ENCODE results near the gene GLIPR1L2.

The GLIPR1L2 gene

DNA sequence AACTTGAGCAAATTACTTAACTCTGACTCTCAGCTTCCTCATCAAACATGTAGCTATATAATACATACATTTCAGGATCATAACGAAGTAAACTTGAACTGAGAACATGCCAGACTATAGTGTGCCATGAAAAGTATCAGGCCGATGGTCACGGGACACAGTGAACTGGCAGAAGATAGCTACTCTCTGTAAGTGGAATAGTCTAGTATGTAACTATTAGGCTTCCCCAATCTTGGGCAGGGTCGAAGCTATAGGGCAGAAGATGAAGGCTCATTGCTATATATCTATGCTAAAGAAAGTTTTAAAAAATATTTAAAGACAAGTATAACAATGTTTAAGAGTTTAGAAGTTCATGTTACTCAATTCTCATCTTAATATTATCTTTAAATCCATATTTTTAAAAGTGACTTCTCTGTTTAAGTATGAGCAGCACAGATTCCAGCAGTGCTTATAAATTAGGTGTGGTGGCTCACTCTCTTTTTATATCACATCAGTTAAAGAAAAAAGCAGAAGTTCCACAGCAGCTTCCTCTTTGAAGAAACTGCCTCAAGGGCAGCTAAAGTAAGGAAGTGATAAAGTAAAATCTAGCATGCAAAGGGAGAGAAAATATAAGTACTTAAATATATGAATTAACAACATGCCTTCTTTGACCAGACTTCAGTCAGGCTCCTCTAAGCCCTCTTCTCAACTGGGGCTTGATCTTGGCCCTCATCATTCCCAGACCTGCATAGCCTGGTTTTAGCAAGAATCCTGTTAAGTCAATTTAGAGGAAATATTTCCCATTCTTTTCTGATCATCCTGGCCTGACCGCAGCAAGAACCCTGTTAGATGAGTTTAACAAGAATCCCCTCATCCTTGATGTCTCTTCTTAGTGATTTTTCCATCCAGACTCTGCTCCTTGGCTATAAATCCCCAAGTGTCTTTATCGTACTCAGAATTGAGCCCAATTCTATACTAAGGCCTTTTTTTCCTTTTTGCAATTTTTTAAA lies 81.3 kb downstream of the GLIPR1L2 start:
- Histone ChIP-seq H3F3A (ENCODE audit: insufficient read depth) (no peaks in the 10 kb centered on the region), H2AFZ (ENCODE audit: low read depth, low read length, severe bottlenecking) (peak overlapping the region; percentile 64), H4K20me1 (ENCODE audit: low read depth, low read length) (no peaks in the 10 kb centered on the region), H3K9me2 (replicated peaks; ENCODE audit: insufficient read depth, low read length) (no peaks in the 10 kb centered on the region), H3K79me2 (ENCODE audit: insufficient read depth, low read length) (no peaks in the 10 kb centered on the region), H3K36me3 (ENCODE audit: low read length) (no peaks in the 10 kb centered on the region), H3K9me3 (ENCODE audit: insufficient read depth, low read length) (no peaks in the 10 kb centered on the region), H3K9ac (ENCODE audit: low read length) (peak overlapping the region; percentile 54), H3K27ac (ENCODE audit: low read depth, low read length) (peak overlapping the region; percentile 75), H3K27me3 (ENCODE audit: low read length) (no peaks in the 10 kb centered on the region), H3K4me3 (ENCODE audit: insufficient read depth, low read length, poor library complexity, severe bottlenecking) (peak overlapping the region; percentile 8), H3K4me2 (ENCODE audit: low read depth, low read length, poor library complexity, severe bottlenecking) (peak overlapping the region; percentile 56)
- TF ChIP-seq, protein P1, sequence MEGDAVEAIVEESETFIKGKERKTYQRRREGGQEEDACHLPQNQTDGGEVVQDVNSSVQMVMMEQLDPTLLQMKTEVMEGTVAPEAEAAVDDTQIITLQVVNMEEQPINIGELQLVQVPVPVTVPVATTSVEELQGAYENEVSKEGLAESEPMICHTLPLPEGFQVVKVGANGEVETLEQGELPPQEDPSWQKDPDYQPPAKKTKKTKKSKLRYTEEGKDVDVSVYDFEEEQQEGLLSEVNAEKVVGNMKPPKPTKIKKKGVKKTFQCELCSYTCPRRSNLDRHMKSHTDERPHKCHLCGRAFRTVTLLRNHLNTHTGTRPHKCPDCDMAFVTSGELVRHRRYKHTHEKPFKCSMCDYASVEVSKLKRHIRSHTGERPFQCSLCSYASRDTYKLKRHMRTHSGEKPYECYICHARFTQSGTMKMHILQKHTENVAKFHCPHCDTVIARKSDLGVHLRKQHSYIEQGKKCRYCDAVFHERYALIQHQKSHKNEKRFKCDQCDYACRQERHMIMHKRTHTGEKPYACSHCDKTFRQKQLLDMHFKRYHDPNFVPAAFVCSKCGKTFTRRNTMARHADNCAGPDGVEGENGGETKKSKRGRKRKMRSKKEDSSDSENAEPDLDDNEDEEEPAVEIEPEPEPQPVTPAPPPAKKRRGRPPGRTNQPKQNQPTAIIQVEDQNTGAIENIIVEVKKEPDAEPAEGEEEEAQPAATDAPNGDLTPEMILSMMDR (IDR thresholded peaks at IDR 0.05; ENCODE audit: insufficient read depth, low read length, poor library complexity, severe bottlenecking): no peak
- no peak for TF ChIP-seq EZH2phosphoT487 (conservative IDR thresholded peaks at IDR 0.05; ENCODE audit: low read length)

DNA sequence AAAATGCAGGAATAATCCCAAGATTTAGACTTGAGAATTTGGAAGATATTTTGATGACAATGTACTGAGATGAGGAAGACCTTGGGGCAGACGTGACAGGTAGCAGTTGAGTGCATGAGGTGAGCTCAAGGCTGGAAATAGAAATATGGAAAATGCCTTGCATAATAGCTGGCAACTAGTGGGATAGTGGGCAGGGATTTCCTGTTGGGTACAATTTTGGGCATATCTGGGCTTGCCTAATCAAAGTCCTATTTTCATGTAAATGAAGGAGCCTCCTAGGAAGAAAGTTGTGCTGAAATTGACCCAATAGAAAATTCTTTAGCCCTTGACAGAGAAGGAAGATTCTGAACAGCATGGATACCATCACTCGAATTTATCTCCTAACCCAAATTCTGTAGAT lies 83.2 kb downstream of the GLIPR1L2 start:
- no peaks in the 10 kb centered on the region for H3K9me3 ChIP-seq (ENCODE audit: insufficient read depth, low read length)
- H3K36me3 ChIP-seq (ENCODE audit: low read length): no peaks in the 10 kb centered on the region
- no peak for TF ChIP-seq EZH2phosphoT487 (conservative IDR thresholded peaks at IDR 0.05; ENCODE audit: low read length)
- TF ChIP-seq, protein P1 (IDR thresholded peaks at IDR 0.05; ENCODE audit: insufficient read depth, low read length, poor library complexity, severe bottlenecking): no peak
- H2AFZ ChIP-seq (ENCODE audit: low read depth, low read length, severe bottlenecking): no peak overlapping the region
- no peaks in the 10 kb centered on the region for H3K9me2 ChIP-seq (replicated peaks; ENCODE audit: insufficient read depth, low read length)
- no peaks in the 10 kb centered on the region for H3K79me2 ChIP-seq (ENCODE audit: insufficient read depth, low read length)
- no peak overlapping the region for H3K4me2 ChIP-seq (ENCODE audit: low read depth, low read length, poor library complexity, severe bottlenecking)
- no peak overlapping the region for H3K4me3 ChIP-seq (ENCODE audit: insufficient read depth, low read length, poor library complexity, severe bottlenecking)
- H3K9ac ChIP-seq (ENCODE audit: low read length): no peak overlapping the region
- no peaks in the 10 kb centered on the region for H3K27me3 ChIP-seq (ENCODE audit: low read length)
- no peaks in the 10 kb centered on the region for H3F3A ChIP-seq (ENCODE audit: insufficient read depth)
- H3K27ac ChIP-seq (ENCODE audit: low read depth, low read length): no peak overlapping the region
- no peaks in the 10 kb centered on the region for H4K20me1 ChIP-seq (ENCODE audit: low read depth, low read length)

DNA sequence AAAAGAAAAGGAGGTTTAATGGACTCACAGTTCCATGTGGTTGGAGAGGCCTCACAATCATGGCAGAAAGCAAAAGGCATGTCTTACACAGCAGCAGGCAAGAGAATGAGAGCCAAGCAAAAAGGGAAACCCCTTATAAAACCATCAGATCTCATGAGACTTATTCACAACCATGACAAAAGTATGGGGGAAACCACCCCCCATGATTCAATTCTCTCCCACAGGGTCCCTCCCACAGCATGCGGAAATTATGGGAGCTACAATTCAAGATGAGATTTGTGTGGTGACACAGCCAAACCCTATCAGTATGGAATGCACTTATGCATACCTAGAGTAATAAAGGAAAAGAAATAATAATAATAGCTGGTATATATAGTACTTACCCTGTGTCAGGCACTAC lies 85.2 kb downstream of the GLIPR1L2 start:
- H3K9me3 ChIP-seq (ENCODE audit: insufficient read depth, low read length): no peaks in the 10 kb centered on the region

More for the DNA sequence above, 85.2 kb downstream of the GLIPR1L2 start:
- H3K4me3 ChIP-seq (ENCODE audit: insufficient read depth, low read length, poor library complexity, severe bottlenecking): no peak overlapping the region
- TF ChIP-seq EZH2phosphoT487 (conservative IDR thresholded peaks at IDR 0.05; ENCODE audit: low read length): no peak
- TF ChIP-seq, protein P1 (IDR thresholded peaks at IDR 0.05; ENCODE audit: insufficient read depth, low read length, poor library complexity, severe bottlenecking): no peak
- no peaks in the 10 kb centered on the region for H3K79me2 ChIP-seq (ENCODE audit: insufficient read depth, low read length)
- H3K9ac ChIP-seq (ENCODE audit: low read length): no peak overlapping the region
- no peaks in the 10 kb centered on the region for H3K36me3 ChIP-seq (ENCODE audit: low read length)
- H4K20me1 ChIP-seq (ENCODE audit: low read depth, low read length): no peaks in the 10 kb centered on the region
- no peaks in the 10 kb centered on the region for H3K9me2 ChIP-seq (replicated peaks; ENCODE audit: insufficient read depth, low read length)
- no peak overlapping the region for H2AFZ ChIP-seq (ENCODE audit: low read depth, low read length, severe bottlenecking)
- H3K27me3 ChIP-seq (ENCODE audit: low read length): no peaks in the 10 kb centered on the region
- H3F3A ChIP-seq (ENCODE audit: insufficient read depth): 0 out of 2 replicates have a peak, but pooled peaks cover 3% of the 10 kb centered on the region
- no peak overlapping the region for H3K4me2 ChIP-seq (ENCODE audit: low read depth, low read length, poor library complexity, severe bottlenecking)
- H3K27ac ChIP-seq (ENCODE audit: low read depth, low read length): no peak overlapping the region
